GM23248 (cell line): ENCODE data around the gene DCD.

Experiments
- EZH2 ChIP-seq: fragments of 200-600 bp; sonication (generic); IDR thresholded peaks from 2 replicates; pipeline ENCODE4 v1.6.1; 2018; ENCODE audit warnings: antibody characterized with exemption, mild to moderate bottlenecking; ENCODE audit not compliant: insufficient read depth, poor library complexity, severe bottlenecking
- EZH2phosphoT487 ChIP-seq: fragments of 200-600 bp; sonication (generic); IDR thresholded peaks from 2 replicates; pipeline ENCODE4 v1.6.1; 2018; ENCODE audit warnings: antibody characterized with exemption, moderate library complexity, mild to moderate bottlenecking, low read depth; ENCODE audit not compliant: insufficient read depth

DNA sequence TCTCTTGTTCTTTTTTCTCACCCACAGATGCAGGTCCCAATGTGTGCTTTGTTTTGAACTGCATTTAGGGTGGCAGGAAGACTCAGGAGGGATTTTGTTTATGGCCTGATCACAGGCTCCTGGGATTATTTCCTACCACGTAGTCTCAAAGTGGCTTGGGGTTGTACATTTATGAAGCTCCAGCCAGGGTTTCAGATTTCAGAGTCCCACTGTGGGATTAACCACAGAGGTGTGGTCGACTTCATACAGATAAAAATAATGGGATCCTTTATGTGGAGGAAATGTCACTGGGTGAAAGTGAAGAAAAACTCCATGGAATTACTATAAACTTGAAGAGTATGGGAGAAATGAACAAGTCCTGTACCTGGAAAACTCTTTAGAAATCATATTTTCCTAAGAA lies 45.5 kb downstream of the DCD start:
- no peak for TF ChIP-seq EZH2phosphoT487
- TF ChIP-seq EZH2, result no peak
